Vagina (tissue), 2 donors: ENCODE data around the gene ADAMTS9.

Experiments
- POLR2A ChIP-seq, 2 donors: fragments of 450-650 bp; IDR thresholded peaks; one replicate each; pipeline ENCODE4 v1.6.1; 2017; ENCODE audit warnings: antibody characterized with exemption in 2 of 2, mild to moderate bottlenecking in 2 of 2, moderate library complexity in 2 of 2
- POLR2AphosphoS5 ChIP-seq, 2 donors: sonication (generic); formaldehyde crosslinking; IDR thresholded peaks; one replicate each; pipeline ENCODE4 v1.9.0; 2017; ENCODE audit warnings: antibody characterized with exemption in 2 of 2, mild to moderate bottlenecking in 2 of 2, low read depth in 1 of 2; ENCODE audit not compliant: insufficient read depth in 1 of 2

DNA sequence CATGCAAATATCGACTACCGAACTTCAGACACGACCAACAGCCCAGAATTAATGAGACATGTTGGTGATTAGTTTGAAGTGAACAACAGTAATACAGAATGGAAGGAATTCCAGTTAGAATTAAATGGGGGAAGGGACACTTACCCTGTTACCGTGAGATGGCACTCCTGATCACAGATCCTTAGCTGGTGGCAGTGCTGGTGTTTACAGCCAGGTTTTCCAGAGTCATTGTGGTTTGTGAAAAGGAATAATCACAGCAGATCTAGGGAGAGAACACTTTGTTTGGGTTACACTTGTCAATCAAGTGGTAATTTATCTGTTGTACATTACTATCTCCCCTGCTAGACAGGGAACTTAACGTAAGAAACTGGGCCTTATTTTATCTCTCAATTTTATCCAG is 217.4 kb downstream of the ADAMTS9 start:
- no peak for TF ChIP-seq POLR2AphosphoS5 (IDR thresholded peaks at IDR 0.05; ENCODE audit: insufficient read depth in 1 of 2, low read depth in 1 of 2)
- TF ChIP-seq POLR2A (IDR thresholded peaks at IDR 0.05), result no peak
